Large intestine (tissue), 3 donors: ENCODE data around the gene PIGU. TPM values are rescaled to one million over a fixed set of nuclear protein-coding genes. Genes with fewer than 3 reads are reported as not detected.
A peak's percentile ranks its signal among the peaks of the same experiment; 100 is the strongest.
"Not testable (repeated sequence)": the region's sequence is repeated elsewhere in the genome, so short reads cannot be mapped to it uniquely, and the experiment has no call there.

Experiments
- DNase-seq, 2 donors: peaks; one replicate each; pipeline versions ENCODE4 v3.0.0 to v3.0.0-alpha.2; 2013
- H3K27ac ChIP-seq: one replicate; pipeline ENCODE4 v1.5.1; 2013; ENCODE audit warnings: low read length
- H3K27me3 ChIP-seq: 2 replicates; pipeline ENCODE4 v1.6.1; 2013; ENCODE audit warnings: low read length; ENCODE audit not compliant: control insufficient read depth, insufficient read depth
- H3K36me3 ChIP-seq: 2 replicates; pipeline ENCODE4 v1.6.1; 2013; ENCODE audit warnings: low read length; ENCODE audit not compliant: control insufficient read depth, insufficient read depth
- H3K4me1 ChIP-seq: one replicate; pipeline ENCODE4 v1.6.1; 2013; ENCODE audit warnings: low read length; ENCODE audit not compliant: control insufficient read depth, insufficient read depth
- H3K4me3 ChIP-seq: one replicate; pipeline ENCODE4 v1.5.1; 2013; ENCODE audit warnings: low read length
- H3K9me3 ChIP-seq: one replicate; pipeline ENCODE4 v1.6.1; 2013; ENCODE audit warnings: mild to moderate bottlenecking, low read depth, low read length, moderate library complexity; ENCODE audit not compliant: control insufficient read depth
- WGBS: methylation state at CpG from one replicate; pipeline ENCODE4 v1.1.5; 2013; ENCODE audit warnings: low lambda C conversion rate; ENCODE audit not compliant: insufficient coverage; 5-methylcytosine and 5-hydroxymethylcytosine counted together
- polyA plus RNA-seq: library from polyadenylated mRNA; unstranded; fragments of 120-200 nt; gene quantifications from one replicate; pipeline ENCODE4 v1.2.1, GENCODE V29; 2013

PIGU gene
- polyA plus RNA-seq, 1 donor: 25.3 TPM

DNA sequence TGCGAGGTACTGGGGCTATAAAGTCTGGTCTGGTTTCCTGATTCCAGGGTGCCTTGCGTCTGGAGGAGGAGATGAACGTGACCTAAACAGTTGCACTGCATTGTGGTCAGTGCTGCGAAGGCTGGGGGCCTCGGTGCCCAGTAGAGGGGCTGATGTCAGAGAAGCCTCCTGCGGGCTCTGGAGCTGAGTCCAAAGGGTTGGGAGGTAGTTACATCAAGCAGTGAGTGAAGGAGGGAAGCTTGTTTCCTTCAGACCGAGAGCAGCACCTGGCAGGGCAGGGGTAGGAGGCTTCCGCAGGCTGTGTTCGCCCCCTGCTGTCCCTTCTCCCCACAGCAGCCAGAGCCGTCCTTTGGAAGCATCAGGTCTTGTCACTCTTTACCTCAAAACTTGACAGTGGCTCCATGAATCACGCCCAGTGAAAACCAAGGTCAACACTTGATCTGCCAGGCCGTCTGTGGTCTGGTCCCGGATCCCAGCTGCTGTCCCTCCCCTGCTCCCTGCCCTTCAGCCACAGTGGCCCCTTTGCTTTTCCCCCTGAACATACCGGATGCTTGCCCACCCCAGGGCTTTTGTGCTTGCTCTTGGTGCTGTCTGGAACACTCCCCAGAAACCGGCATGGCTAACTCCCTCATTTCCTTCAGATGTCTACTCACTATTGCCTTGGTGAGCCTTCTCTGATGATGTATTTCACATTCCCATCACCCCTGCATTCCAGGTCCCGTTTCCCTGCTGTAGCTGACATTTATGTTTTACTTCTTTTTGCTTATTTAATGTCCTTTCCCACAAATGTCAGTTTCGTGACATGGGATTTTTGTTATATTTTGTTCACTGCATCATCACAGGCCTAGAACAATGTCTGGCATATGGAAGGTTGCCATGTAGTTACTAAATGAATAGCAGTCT, 153.7 kb downstream of the PIGU start:
- Histone ChIP-seq H3K4me3 (no peak overlapping the region), H3K36me3 (peaks cover 26% of the 10 kb centered on the region), H3K9me3 (no peaks in the 10 kb centered on the region), H3K4me1 (peaks cover 31% of the 10 kb centered on the region), H3K27ac (peak overlapping the region; percentile 82), H3K27me3 (no peaks in the 10 kb centered on the region)
- 62% methylated on average over 2 of the region's 17 CpGs for WGBS
- DNase-seq: peak; percentile 79 to 86

DNA sequence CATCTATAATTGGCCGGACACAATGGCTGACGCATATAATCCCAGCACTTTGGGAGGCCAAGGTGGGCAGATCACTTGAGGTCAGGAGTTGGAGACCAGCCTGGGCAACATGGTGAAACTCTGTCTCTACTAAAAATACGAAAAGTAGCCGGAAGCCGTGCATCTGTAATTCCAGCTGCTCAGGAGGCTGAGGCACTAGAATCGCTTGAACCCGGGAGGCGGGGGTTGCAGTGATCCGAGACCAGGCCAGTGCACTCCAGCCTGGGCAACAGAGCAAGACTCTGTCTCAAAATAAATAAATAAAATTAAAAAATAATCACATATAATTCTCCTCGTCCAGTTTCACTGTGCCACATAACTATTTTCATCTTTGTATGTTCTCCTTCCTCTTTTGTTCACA, 157.1 kb downstream of the PIGU start:
- DNase-seq, H3K27ac ChIP-seq, H3K27me3 ChIP-seq, H3K36me3 ChIP-seq, H3K4me3 ChIP-seq, H3K9me3 ChIP-seq: not testable (repeated sequence)
- peaks cover 17% of the 10 kb centered on the region for H3K4me1 ChIP-seq
- WGBS: 83% methylated on average over 1 of the region's 10 CpGs

DNA sequence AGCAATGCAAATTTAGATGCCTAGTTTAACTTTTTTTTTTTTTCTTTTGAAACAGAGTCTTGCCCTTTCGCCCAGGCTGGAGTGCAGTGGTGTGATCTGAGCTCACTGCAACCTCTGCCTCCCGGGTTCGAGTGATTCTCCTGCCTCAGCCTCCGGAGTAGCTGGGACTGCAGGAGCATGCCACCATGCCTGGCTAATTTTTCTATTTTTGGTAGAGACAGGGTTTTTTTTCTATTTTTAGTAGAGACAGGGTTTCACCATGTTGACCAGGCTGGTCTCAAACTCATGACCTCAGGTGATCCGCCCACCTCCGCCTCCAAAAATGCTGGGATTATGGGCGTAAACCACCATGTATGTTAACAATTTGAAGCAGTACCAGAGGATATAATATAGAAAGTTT, 158.0 kb downstream of the PIGU start:
- not testable (repeated sequence) for H3K9me3 ChIP-seq, DNase-seq, H3K27me3 ChIP-seq, H3K4me3 ChIP-seq, H3K36me3 ChIP-seq, H3K27ac ChIP-seq
- no CpG with 5 or more reads among the region's 7 CpGs for WGBS
- peaks cover 19% of the 10 kb centered on the region for H3K4me1 ChIP-seq

DNA sequence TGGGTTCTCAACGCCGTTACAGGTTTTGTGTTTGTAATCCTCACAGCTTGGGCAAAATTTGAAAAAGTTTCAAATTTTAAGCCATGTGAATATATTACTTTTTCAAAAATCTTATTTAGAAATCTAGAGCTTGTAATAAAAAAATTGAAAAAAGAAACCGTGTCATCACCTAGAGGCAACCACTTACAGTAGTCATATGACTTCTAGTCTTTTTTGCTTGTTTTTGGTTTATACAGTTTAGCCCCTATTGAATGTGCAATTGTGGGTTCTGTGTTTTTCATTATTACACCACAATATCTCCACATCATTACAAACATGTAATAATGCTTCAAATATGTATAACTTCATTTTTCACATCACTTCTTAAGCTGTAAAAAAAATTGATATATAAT, 159.8 kb downstream of the PIGU start:
- Histone ChIP-seq H3K9me3 (no peaks in the 10 kb centered on the region), H3K4me3 (peak overlapping the region; percentile 88), H3K36me3 (peaks cover 6% of the 10 kb centered on the region), H3K4me1 (peaks cover 20% of the 10 kb centered on the region), H3K27ac (peak overlapping the region; percentile 95), H3K27me3 (no peaks in the 10 kb centered on the region)
- WGBS: 0% methylated on average over 3 of the region's 3 CpGs
- DNase-seq: no peak

DNA sequence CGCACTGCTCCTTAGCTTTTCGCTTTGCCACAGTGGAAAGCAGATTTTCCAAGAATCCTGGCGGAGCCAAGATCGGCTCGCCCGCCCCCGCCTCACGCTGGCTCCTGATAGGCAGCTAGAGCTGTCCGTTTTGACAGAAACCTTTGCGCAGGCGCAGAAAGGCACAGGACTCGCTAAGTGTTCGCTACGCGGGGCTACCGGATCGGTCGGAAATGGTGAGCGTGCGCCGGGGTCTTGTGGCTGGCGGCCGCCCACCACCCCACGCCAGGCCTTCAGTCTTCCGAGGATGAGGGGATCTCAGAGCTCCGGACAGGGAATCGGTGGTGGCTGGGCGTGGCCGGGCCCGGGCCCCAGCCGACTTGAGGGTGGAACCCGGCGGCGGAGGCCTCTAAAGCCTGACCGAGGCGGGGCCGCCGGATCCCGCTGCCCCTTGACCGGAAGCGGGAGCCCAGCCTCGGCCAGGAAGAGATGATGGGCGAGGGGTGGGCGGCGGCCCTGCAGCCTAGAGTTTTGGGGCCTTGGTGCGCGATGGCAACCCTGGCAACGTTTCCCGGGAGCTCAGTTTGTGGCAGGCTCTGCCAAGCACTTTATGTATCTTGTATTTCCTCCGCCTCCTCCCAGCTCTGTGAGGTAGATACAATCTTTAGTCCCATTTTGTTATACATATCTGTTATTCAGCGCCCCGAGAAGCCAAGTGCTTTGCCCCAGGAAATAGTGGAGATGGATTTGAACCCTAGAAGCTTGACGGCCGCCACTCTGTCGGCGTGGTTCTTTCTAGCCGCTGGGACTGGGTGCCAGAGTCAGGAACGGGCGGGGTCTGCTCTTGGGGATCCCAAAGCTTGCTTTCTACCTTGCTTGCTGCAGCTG, 160.4 kb downstream of the PIGU start, which contains the start of gene DYNLRB1:
Gene DYNLRB1 (plus strand): TSS at position 176 of the 867 bp plus-strand sequence. CDS start 37 bp downstream, at position 213.
- Histone ChIP-seq H3K4me3 (peak within 1 kb of the TSS; percentile 88), H3K27me3 (no peaks in the 10 kb centered on the region), H3K27ac (peak within 1 kb of the TSS; percentile 95), H3K9me3 (no peaks in the 10 kb centered on the region), H3K4me1 (peaks cover 23% of the 10 kb centered on the region), H3K36me3 (peaks cover 4% of the 10 kb centered on the region)
- DNase-seq: peak; percentile 95 to 97
- 20% methylated on average over 1 of the region's 59 CpGs for WGBS

DNA sequence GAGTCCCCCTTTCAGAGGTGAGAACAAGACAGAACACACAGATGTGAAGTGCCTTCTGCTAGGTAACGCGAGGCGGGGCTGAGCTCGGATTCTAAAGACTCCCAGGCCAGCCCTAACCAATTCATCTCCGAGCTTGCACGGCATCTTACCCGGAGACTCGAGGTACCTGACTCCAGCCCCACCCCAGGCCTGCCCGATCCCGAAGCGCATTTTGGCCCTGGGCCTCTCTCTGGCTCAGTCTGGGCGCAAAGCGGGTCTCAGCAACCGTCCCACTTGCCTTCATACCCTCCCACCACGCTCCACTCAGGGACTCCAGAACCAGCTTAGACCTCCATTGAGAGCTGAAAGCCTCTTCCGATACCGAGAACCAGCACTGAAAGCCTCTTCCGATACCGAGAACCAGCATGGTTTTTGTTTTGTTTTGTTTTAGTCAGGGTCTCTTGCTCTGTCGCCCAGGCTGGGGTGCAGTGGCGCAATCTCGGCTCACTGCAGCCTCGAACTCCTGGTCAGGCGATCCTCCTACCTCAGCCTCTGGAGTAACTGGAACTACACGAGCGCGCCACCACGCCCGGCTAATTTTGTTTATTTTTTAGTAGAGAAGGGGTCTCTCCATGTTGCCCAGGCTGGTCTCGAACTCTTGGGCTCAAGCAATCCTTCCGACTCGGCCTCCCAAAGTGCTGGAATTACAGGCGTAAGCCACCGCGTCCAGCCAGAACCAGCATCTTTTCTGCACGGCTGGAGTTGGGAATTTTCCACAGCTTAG, 161.2 kb downstream of the PIGU start:
- Histone ChIP-seq H3K4me1 (peaks cover 26% of the 10 kb centered on the region), H3K27ac (peak overlapping the region; percentile 95), H3K4me3 (peak overlapping the region; percentile 88), H3K9me3 (no peaks in the 10 kb centered on the region), H3K36me3 (peaks cover 3% of the 10 kb centered on the region), H3K27me3 (no peaks in the 10 kb centered on the region)
- no CpG with 5 or more reads among the region's 36 CpGs for WGBS
- DNase-seq: peak in 1 of 2 donors; percentile 61

DNA sequence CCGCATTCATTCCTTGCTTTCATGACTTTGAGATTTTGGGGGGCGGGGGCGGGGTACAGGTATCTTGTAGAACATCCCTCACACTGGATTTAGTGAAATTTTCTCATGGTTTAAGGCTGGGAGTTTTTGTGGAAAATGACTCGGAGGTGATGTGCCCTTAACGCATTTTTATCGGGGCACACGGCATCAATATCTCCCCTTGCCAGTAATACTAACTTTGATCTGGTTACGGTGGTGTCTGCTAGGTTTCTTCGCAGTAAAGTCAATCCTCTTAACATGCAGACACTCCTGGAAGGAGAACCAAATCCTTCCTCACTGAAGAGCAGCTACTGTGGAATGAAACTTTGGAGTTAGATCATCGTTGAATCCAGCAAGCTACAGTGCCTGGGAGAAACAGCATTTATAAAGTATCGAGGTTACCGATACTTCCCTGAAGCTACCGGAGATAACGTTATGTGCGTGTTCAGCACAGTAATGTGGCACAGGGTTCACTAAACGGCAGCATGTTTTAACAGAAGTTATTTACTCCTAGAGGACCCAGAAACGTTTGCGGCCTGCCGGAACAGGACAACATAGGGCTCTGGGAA, 161.9 kb downstream of the PIGU start:
- Histone ChIP-seq H3K4me3 (peak overlapping the region; percentile 88), H3K4me1 (peaks cover 26% of the 10 kb centered on the region), H3K27ac (peak overlapping the region; percentile 95), H3K27me3 (no peaks in the 10 kb centered on the region), H3K9me3 (no peaks in the 10 kb centered on the region), H3K36me3 (peaks cover 3% of the 10 kb centered on the region)
- 0% methylated on average over 1 of the region's 19 CpGs for WGBS
- peak in 1 of 2 donors; percentile 83 for DNase-seq

DNA sequence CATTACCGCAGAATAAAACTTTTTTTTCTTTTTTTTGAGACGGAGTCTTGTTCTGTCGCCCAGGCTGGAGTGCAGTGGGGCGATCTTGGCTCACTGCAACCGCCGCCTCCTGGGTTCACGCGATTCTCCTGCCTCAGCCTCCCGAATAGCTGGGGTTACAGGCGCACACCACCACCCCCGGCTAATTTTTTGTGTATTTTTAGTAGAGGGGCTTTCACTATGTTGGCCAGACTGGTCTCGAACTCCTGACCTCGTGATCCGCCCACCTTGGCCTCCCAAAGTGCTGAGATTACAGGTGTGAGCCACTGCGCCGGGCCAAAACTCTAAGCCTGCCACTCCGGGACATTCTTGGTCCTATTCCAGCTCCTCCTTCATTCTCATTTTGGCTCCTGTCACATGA, 162.9 kb downstream of the PIGU start:
- H3K36me3 ChIP-seq, H3K9me3 ChIP-seq, H3K27ac ChIP-seq, DNase-seq, H3K27me3 ChIP-seq, H3K4me3 ChIP-seq: not testable (repeated sequence)
- WGBS: 100% methylated on average over 3 of the region's 17 CpGs
- H3K4me1 ChIP-seq: peaks cover 26% of the 10 kb centered on the region

DNA sequence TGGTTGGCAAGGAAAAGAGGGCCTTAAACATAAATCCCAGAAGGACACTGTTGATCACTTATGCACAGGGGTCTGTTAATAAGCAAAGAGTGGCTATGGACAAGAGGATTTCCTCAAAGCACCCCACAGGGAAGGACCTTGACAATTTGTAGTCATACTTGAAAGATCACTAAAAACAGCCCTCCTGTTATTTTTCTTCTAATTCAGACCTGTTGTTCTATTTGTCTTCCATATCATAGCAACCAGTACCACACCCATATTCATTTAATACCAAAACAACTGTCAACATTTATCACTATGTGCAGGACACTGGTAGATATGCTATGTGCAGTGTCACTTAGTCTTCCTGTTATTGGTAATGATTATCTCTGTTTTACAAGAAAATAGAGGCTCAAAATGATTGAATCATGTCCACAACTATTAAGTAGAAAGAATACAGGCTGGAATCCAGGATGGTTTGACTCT, 163.9 kb downstream of the PIGU start:
- DNase-seq: no peak
- Histone ChIP-seq H3K4me3 (no peak overlapping the region), H3K27ac (peak overlapping the region; percentile 66), H3K4me1 (peaks cover 26% of the 10 kb centered on the region), H3K36me3 (peaks cover 8% of the 10 kb centered on the region), H3K27me3 (no peaks in the 10 kb centered on the region), H3K9me3 (no peaks in the 10 kb centered on the region)
